ENCODE measurements around the gene PARD3.
"Not testable (repeated sequence)": the region's sequence is repeated elsewhere in the genome, so short reads cannot be mapped to it uniquely, and the experiment has no call there.

The PARD3 gene

GRCh38 chr10:34744590-34744989 lies 70.5 kb downstream of the PARD3 start:
- in situ Hi-C loops (cut with MboI; ENCODE audit: low sequenced_read_pairs): no loop called here

- in situ Hi-C loops (cut with MboI; ENCODE audit: low sequenced_read_pairs): no loop called here
Measured at GRCh38 chr10:34743814-34744213, 71.3 kb downstream of the PARD3 start.

DNA sequence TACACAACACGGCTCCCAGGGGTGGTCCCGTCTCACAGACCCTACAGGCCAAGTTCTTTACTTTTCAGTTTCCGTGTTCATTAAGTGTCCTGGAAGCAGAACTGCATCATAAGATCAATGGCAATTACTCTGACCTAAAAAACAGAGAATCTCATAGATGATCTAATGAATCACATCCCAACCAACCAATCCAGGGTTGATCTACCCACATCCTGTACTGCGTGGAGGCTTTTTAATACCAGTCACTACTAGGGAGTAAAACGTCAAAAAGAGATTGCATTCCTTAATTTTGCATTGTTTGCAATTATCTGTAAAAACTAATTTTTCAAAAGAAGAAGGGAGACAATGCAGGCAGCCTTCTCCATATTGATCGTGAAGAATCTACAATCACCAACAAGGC lies 72.6 kb downstream of the PARD3 start:
- in situ Hi-C loops (cut with MboI; ENCODE audit: low sequenced_read_pairs): no loop called here

GRCh38 chr10:34741087-34741486 lies 74.0 kb downstream of the PARD3 start:
- in situ Hi-C loops (cut with MboI; ENCODE audit: low sequenced_read_pairs): not testable (repeated sequence)

- in situ Hi-C loops (cut with MboI; ENCODE audit: low sequenced_read_pairs): no loop called here
Measured at GRCh38 chr10:34740321-34740720, 74.8 kb downstream of the PARD3 start.

- in situ Hi-C loops (cut with MboI; ENCODE audit: low sequenced_read_pairs): no loop called here
Measured at GRCh38 chr10:34739915-34740314, 75.2 kb downstream of the PARD3 start.

GRCh38 chr10:34737772-34738169 lies 77.3 kb downstream of the PARD3 start:
- in situ Hi-C loops (cut with MboI; ENCODE audit: low sequenced_read_pairs): no loop called here

DNA sequence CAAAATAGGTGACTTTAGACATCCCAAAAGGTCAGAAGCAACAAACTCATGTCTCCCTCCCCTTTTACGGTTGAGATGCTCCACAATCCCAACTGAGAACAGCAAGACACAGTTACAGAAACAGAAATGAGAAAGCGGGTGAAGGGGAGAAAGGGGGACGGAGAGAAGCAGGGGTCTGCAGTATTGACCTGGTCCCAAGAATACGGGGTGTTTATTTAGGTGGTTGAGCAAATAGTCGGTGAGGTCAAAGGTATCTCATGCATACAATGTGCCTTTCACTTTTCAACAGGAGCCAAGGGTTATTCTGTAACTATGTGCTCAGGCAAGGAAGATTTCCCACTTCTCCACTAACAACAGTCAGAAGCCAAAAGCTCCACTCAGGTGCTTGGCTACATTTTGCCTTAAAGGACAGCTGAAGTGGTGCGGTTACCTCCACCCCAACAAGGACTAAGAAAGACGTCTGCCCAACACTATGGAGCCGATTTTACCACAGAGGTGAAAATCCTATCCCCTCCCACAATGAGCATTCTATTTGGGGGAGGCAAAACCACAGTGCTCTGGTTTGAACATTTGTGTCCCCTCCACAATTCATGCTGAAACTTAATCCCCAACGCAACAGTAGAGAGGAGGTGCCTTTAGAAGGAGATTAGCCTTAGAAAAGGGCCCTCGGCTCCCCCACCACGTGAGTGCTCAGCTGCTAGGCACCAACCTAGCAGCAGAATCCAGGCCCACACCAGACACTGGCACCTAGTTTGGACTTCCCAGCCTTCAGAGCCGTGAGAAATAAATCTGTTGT lies 77.9 kb downstream of the PARD3 start:
- in situ Hi-C loops (cut with MboI; ENCODE audit: low sequenced_read_pairs): no loop called here

DNA sequence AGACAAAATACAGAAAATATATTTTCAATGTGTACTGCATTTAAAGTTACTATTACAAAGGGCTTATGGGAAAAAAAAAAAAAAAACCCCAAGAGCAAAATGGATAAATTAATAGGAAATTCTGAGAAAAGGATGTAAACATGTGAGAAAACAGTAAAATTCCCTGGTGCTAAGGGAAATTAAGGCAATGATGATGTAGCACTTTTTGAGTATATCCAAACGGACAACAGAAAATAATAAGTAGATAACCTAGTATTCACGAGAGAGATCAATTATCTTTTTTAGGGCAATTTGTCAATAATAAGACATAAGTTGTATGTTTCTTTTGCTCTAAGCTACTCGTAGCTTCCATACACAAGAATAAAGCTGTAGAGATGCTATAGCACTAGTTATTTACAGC lies 80.2 kb downstream of the PARD3 start:
- in situ Hi-C loops (cut with MboI; ENCODE audit: low sequenced_read_pairs): no loop called here

DNA sequence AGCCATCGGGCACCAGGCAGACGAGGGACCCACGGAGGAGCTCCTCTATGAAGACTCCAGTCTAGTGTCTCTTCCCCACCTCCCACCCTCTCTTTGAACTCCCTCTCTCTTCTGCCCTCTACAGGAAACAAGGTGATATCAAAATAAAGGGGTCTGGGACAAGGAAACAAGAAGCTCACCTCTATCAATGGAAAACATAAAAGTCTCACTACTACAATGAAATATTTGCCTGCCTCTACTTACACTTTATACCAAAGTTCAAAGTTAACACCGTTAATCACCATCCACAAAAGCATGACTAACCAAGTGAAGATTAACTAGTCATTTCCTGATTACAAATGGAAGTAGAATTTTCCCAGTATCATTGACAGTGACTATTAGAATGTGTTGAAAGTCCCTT lies 82.2 kb downstream of the PARD3 start:
- in situ Hi-C loops (cut with MboI; ENCODE audit: low sequenced_read_pairs): no loop called here

GRCh38 chr10:34731885-34732701 lies 83.0 kb downstream of the PARD3 start:
- in situ Hi-C loops (cut with MboI; ENCODE audit: low sequenced_read_pairs): no loop called here

- in situ Hi-C loops (cut with MboI; ENCODE audit: low sequenced_read_pairs): no loop called here
Measured at GRCh38 chr10:34731213-34731612, 83.9 kb downstream of the PARD3 start.

GRCh38 chr10:34730726-34731125 lies 84.4 kb downstream of the PARD3 start:
- in situ Hi-C loops (cut with MboI; ENCODE audit: low sequenced_read_pairs): no loop called here

- in situ Hi-C loops (cut with MboI; ENCODE audit: low sequenced_read_pairs): no loop called here
Measured at GRCh38 chr10:34729619-34730018, 85.5 kb downstream of the PARD3 start.

DNA sequence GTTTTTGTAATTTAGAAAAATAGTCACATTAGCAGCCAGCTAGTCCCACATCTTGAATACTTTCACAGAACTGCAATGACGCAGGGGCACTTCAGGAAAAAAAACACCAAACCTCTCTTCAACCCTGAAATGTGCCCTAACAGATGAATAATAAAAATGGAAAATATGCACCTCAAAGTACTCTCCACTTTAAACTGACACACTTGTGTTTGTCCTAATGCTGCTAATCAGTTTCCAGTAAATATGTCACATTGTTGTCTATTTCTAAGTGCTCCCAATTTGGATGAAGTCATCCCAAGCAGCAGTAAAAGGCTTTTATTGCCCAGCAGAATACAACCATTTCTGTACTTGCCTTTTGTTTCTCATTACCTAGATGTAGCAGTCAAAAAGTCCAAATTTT lies 86.7 kb downstream of the PARD3 start:
- in situ Hi-C loops (cut with MboI; ENCODE audit: low sequenced_read_pairs): no loop called here

DNA sequence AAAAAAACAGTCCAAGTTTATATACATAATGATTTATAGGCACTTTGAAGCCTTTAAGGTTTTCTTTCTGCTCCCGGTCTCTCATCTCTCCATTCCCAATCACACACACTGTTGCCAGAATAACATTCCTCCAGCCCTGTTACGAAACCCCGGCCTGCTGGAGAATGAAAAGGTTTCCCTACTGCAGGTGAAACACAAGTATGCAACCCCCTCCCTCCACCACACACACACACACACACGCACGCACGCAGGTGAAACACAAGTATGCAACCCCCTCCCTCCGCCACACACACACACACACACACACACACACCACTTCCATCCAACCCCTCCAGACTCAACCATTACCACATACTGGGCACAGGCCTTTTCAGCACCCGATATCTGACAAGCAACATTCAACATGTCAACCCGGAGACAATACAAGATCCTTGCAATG lies 87.5 kb downstream of the PARD3 start:
- in situ Hi-C loops (cut with MboI; ENCODE audit: low sequenced_read_pairs): no loop called here

GRCh38 chr10:34726862-34727261 lies 88.2 kb downstream of the PARD3 start:
- in situ Hi-C loops (cut with MboI; ENCODE audit: low sequenced_read_pairs): no loop called here

- in situ Hi-C loops (cut with MboI; ENCODE audit: low sequenced_read_pairs): no loop called here
Measured at GRCh38 chr10:34723750-34724149, 91.3 kb downstream of the PARD3 start.

DNA sequence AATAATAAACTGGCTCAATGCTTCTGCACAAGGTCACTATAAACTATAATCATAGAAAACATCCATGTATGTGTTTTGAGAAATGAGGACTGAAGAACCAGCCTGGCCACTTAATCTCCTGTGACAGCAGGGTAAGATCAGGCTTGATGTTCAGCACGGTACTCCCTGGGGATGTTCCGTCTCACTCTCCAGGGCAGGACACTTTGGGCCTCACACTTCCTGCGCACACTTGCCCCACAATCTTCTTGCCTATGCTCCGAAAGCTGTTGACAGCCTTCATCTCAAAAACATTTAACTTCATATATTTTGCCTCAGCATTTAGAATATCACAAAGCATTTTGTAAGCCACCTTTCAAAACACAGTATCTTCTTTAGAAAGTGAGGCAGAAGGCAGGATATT lies 92.7 kb downstream of the PARD3 start:
- in situ Hi-C loops (cut with MboI; ENCODE audit: low sequenced_read_pairs): no loop called here

DNA sequence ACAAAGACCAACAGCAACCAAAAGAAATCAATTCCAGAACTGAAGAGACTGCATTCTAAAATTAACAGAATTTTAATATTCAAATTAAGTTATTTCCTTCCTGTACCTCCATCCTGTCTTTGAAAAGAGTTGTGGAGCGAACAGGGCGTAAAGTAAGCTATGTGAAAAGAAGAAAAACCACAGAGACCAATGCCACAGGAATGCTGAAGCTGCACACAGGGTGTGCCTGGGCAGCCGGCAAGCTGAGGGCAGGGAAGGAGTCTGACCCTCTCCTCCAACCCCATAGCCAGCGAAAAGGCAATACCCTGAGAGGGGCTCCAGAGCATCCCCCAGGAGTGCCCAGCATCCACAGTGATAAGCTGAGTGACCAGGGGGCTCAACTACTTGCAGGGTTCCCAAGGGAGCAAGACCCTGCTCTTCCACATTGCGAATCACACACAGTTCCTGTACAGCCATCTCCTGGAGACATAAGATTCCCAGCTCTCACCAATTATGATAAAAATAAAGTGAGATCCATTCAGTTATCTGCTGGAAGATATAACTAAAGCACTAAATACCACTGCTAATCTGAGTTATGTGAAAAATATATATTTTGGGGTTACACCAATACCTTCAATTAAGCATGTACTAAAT lies 93.8 kb downstream of the PARD3 start:
- in situ Hi-C loops (cut with MboI; ENCODE audit: low sequenced_read_pairs): no loop called here

DNA sequence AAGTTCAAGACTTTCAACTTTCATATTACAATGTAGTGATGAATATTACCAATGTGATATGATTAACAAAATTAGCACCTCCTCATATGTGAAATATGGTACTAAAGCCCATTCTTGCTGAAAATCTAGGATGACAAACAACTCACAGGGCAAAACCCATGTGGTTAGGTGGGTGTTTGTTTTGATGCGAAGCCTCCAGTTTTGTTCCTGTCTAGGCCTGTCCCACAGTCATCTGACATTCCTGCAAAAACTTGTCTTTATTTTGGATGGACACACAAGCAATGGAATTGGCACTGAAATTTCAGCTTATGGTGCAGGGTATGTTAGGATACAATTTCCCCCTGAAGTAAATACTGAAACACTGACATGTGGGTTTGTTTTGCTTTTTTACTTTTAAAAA lies 95.3 kb downstream of the PARD3 start:
- in situ Hi-C loops (cut with MboI; ENCODE audit: low sequenced_read_pairs): no loop called here

- in situ Hi-C loops (cut with MboI; ENCODE audit: low sequenced_read_pairs): no loop called here
Measured at GRCh38 chr10:34719328-34719727, 95.8 kb downstream of the PARD3 start.
